ENCODE results near the gene CREB5. TPM values are rescaled to one million over a fixed set of nuclear protein-coding genes. Genes with fewer than 3 reads are reported as not detected.

Gene CREB5
- total and polyA plus RNA-seq, 11 donors: 7.6 to 38.7 (median 15.2) TPM

GRCh38 chr7:28862595-28863272 lies 450.4 kb downstream of the CREB5 start:
- DNase-seq (no peak), ATAC-seq (no peak)
- Histone ChIP-seq H3K27ac (no peak overlapping the region), H3K4me3 (no peak overlapping the region), H3K9me3 (no peaks in the 10 kb centered on the region), H3K36me3 (no peaks in the 10 kb centered on the region), H3K27me3 (peaks cover 0 to 20% (median 0%) of the 10 kb centered on the region in 9 donors), H3K4me1 (no peaks in the 10 kb centered on the region)
- WGBS, 4 donors: 76 to 82% (median 80%) methylated on average over 9 of the region's 9 CpGs
- TF ChIP-seq POLR2A (IDR thresholded peaks at IDR 0.05): no peak
- TF ChIP-seq, protein P1, sequence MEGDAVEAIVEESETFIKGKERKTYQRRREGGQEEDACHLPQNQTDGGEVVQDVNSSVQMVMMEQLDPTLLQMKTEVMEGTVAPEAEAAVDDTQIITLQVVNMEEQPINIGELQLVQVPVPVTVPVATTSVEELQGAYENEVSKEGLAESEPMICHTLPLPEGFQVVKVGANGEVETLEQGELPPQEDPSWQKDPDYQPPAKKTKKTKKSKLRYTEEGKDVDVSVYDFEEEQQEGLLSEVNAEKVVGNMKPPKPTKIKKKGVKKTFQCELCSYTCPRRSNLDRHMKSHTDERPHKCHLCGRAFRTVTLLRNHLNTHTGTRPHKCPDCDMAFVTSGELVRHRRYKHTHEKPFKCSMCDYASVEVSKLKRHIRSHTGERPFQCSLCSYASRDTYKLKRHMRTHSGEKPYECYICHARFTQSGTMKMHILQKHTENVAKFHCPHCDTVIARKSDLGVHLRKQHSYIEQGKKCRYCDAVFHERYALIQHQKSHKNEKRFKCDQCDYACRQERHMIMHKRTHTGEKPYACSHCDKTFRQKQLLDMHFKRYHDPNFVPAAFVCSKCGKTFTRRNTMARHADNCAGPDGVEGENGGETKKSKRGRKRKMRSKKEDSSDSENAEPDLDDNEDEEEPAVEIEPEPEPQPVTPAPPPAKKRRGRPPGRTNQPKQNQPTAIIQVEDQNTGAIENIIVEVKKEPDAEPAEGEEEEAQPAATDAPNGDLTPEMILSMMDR (IDR thresholded peaks at IDR 0.05): no peak
- intact Hi-C loops (cut with DNase I): no loop called here

GRCh38 chr7:28865601-28866144 lies 453.4 kb downstream of the CREB5 start:
- Histone ChIP-seq H3K27ac (no peak overlapping the region), H3K36me3 (no peaks in the 10 kb centered on the region), H3K4me1 (no peaks in the 10 kb centered on the region), H3K9me3 (no peaks in the 10 kb centered on the region), H3K27me3 (peaks cover 0 to 16% (median 0%) of the 10 kb centered on the region in 9 donors), H3K4me3 (no peak overlapping the region)
- DNase-seq (no peak), ATAC-seq (no peak)
- TF ChIP-seq, protein P1 (IDR thresholded peaks at IDR 0.05): no peak
- no peak for TF ChIP-seq POLR2A (IDR thresholded peaks at IDR 0.05)
- intact Hi-C loops (cut with DNase I): no loop called here
- 78 to 80% (median 79%) methylated on average over 6 of the region's 6 CpGs for WGBS, 4 donors

- Histone ChIP-seq H3K36me3 (no peaks in the 10 kb centered on the region), H3K27me3 (peaks cover 0 to 5% (median 0%) of the 10 kb centered on the region in 9 donors), H3K4me3 (no peak overlapping the region), H3K4me1 (peaks cover 0 to 8% (median 0%) of the 10 kb centered on the region in 12 donors), H3K27ac (no peak overlapping the region), H3K9me3 (no peaks in the 10 kb centered on the region)
- 85 to 93% (median 89%) methylated on average over 2 of the region's 2 CpGs for WGBS, 4 donors
- DNase-seq: no peak
- intact Hi-C loops (cut with DNase I): no loop called here
- TF ChIP-seq POLR2A (IDR thresholded peaks at IDR 0.05): no peak
- TF ChIP-seq, protein P1 (IDR thresholded peaks at IDR 0.05): no peak
- no peak for ATAC-seq
Measured at GRCh38 chr7:28868712-28869111, 456.4 kb downstream of the CREB5 start.

DNA sequence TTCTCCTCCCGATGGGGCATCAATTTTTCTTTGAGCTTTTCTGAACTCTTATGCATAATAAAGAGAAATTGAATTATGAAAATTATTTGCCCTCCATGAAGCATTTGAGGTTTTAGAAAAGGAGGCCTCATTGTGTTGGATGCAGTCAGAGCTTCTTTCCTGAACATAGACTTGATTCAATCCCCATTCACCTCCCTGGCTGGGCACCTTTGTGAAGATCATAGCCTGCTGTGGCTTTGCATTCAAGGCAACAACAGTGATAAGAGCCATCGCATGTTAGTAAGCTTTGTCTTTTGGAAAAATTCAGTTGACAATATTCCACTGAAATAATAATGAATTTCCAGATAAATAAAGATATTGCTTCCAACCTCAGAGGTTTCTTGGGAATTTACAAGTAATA lies 458.8 kb downstream of the CREB5 start:
- 91 to 97% (median 94%) methylated on average over 2 of the region's 2 CpGs for WGBS, 4 donors
- Histone ChIP-seq H3K9me3 (no peaks in the 10 kb centered on the region), H3K27me3 (peaks cover 0 to 5% (median 0%) of the 10 kb centered on the region in 9 donors), H3K36me3 (no peaks in the 10 kb centered on the region), H3K4me1 (peaks cover 0 to 8% (median 0%) of the 10 kb centered on the region in 12 donors), H3K27ac (no peak overlapping the region), H3K4me3 (no peak overlapping the region)
- DNase-seq (no peak), ATAC-seq (no peak)
- intact Hi-C loops (cut with DNase I): no loop called here
- TF ChIP-seq POLR2A (IDR thresholded peaks at IDR 0.05): no peak
- TF ChIP-seq, protein P1 (IDR thresholded peaks at IDR 0.05): no peak
